Urothelium cell line (cell line): ENCODE measurements around the gene SLC34A1.
"Not testable (repeated sequence)": the region's sequence is repeated elsewhere in the genome, so short reads cannot be mapped to it uniquely, and the experiment has no call there.

Experiments
- DNase-seq: peaks from one replicate; pipeline ENCODE4 v3.0.0; 2011; ENCODE audit warnings: low spot score, mixed read lengths
- FAIRE-seq: peaks from 2 replicates; lab custom pipeline; 2011; peaks lifted over from hg19 to GRCh38; lab: Jason Lieb, UNC

SLC34A1 gene

DNA sequence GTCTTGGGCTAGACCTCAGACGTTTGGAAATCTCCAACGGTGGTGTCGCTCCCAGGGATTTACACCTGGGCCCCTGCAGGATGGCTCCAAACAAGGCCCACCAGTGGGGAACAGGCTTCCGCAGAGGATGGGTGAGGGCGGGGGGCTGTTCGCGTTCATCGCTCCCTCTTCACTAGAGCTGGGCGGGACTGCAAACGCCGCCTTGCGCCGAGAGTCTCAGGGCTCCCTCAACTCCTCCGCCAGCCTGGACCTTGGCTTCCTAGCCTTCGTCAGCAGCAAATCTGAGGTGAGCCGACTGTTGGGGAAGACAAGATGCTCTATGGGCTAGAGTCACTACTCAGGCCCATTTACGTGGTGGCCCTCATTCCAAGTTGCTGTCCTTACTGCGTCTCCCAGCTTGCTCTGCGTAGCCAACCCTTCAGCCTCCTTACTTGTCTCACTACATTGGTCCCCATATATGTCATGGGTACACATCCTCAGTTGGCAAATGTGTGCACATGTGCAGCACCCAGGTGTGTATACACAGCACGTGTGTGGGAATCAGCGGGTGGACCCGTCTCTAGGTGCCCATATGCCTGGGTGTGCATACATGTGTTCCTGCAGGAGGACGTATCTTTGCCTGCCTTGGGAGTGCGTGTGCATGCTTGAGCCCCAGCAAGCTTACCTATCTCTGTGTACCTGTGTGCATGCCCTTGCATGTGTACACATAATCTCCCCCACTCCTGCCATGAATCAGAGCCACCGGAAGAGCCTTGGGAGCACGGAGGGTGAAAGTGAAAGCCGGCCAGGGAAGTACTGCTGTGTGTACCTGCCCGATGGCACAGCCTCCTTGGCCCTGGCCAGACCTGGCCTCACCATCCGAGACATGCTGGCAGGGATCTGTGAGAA lies 16.0 kb upstream of the SLC34A1 start:
- FAIRE-seq = no peak
- no peak for DNase-seq

DNA sequence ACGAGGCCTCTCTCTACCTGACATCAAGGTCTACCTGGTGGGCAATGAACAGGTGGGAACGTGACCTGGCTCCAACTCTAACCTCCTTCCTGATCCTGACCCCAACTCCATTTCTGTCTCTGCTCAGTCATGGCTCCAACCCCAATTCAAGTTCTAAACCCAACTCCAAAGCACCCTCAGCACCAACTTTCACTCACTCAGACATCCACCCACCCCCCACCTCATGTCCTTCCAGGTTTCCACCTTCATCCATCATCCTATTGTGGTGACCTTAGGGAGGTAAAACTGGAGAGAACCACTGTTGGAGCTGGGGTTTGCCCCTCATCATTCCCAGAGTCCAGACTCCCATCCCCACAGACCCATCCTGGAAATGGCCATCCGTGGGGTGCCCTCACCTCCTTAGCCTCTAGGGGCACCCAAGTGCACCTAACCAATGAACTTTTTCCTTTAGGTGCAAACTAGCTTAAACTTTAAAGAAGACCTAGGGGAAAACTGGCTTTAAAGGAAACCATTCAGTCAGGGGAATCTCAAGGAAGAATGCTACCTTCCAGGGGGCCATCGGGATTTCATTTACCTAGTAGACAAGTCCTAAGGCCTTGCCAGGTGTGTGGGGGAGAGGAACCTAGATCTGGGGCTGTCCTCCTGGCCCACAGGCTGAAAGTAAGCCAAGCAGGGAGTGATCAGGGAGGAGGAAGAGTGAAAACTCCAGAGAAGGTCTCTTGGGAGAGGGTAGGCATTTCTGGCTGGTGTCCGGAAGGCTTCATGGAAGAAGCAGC lies 15.2 kb upstream of the SLC34A1 start:
- peak; percentile 49 for DNase-seq
- no peak for FAIRE-seq

GRCh38 chr5:177369645-177370440 lies 14.4 kb upstream of the SLC34A1 start:
- FAIRE-seq (no peak), DNase-seq (no peak)

GRCh38 chr5:177370488-177371119 lies 13.6 kb upstream of the SLC34A1 start:
- no peak for DNase-seq

GRCh38 chr5:177371120-177372033 lies 12.9 kb upstream of the SLC34A1 start:
- no peak for DNase-seq
- no peak for FAIRE-seq

More at GRCh38 chr5:177370488-177371119, 13.6 kb upstream of the SLC34A1 start:
- FAIRE-seq = no peak

DNA sequence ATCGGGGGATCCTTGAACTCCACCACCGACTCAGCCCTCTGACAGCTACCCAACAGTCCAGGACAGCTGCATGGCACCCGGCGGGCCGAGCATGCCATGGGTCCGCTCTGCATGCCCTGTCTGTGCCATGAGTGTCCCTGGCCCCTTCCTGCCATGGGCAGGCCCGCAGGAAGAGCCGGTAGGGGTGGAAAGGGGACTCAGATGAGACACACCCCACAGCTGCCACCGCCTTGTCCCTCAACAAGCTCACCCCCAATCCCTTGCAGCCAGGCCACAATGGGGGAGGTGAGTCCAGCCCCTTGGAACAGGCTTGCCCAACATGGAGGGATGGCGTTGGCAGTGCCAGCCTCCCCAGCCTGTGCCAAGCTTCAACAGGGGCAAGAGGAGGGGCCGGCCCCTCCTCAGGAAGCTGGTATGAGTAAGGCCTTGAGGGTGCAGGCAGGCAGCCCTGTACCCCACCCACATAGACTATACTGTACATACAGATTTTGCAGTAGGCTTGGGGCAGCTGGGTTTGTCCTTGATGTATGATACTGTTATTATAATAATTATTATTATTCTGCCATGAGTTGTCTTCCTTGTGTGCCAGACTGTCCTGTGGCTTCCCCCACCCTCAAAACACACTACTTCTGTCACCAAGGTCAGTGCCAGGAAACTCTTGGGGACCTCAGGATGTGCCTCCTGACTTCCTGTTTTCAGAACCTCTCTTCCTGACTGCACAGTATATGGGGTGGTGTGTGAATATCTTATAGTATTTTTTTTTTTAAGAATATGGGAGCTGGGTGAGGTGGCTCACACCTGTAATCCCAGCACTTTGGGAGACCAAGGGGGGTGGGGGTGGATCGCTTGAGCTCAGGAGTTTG lies 12.0 kb upstream of the SLC34A1 start:
- FAIRE-seq (no peak), DNase-seq (no peak)

DNA sequence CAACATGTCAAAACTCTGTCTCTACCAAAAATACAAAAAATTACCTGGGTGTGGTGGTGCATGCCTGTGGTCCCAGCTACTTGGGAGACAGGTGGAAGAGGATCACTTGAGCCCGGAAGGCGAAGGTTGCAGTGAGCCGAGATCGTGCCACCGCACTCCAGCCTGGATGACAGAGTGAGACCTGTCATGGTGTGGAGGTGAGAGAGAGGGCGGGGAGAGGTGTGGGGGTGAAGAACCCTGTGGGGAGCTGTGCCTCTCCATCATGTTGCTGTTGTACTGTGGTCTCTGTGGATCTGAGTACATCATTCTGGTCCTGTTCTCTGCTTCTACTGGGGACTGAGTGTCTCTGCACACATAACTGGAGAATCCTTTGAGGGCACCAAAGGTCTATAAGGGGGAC lies 11.3 kb upstream of the SLC34A1 start:
- FAIRE-seq = no peak
- DNase-seq = no peak

DNA sequence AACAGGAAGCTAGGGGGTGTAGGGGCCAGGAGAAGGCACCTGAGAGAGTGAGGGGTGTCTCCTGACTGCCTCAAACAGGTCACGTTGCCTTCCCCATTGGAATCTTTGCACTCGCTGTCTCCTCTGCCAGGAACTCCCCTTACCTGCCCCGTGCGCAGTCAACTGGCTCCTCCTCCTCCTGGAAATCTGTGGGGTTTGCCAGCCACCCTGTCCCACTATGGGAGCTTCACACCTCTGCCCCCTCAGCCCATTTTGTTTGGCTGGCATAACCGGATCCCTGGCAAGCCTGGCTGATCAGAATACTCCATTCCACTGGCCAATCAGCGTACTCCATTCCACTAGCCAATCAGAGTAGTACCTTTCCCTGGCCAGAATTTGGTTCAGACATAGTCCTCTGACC lies 10.4 kb upstream of the SLC34A1 start:
- no peak for DNase-seq
- FAIRE-seq = no peak

DNA sequence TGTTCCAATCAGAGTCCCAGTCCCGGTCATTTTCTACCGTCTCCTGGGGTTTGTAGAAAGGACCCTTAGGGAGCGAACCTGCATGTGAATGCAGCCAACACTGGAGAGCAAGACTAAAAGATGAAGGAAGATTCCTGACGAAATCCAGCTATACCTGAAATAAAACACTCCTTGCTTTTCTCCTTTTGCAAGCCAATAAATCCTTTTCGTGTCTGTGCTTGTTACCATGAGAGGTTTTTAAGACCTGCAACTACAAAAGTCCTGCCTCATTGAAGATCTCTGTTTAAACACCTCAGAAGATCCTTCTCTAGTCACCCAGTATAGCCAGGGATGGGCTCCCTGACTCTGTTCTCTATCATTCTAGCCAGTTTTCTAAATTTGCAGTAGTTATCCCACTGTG lies 10.0 kb upstream of the SLC34A1 start:
- no peak for FAIRE-seq
- DNase-seq = no peak

DNA sequence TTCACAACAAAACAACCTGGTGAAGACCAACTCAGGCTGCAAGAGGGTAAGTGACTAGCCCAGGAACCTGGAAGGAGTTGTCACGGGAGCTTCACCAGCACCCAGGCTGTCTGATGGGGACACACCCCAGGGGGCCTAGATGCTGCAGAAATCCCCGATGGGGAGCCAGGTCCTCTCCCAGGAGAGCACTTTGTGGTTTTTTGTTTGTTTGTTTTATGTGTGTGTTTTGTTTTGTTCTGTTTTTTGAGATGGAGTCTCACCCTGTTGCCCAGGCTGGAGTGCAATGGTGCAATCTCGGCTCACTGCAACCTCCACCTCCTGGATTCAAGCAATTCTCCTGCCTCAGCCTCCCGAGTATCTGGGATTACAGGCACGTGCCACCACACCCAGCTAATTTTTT lies 8.7 kb upstream of the SLC34A1 start:
- not testable (repeated sequence) for DNase-seq, FAIRE-seq

DNA sequence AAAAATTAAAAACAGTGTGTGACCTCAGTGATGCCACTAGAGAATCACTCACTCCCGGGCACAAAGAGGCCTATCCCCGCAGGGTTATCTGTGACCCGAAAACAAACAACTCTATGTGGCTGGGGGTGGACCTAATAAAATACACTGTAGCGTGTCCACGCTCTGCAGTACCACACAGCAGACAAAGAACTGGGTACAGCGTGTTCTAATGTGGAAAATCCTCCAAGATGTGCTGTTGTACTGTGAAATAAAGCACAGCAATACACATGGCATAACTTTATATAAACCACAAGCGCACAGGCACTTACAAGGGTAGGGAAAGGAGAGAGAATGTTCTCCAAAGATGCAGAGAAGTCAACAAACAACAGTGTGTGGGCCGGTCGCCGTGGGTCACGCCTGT lies 8.1 kb upstream of the SLC34A1 start:
- FAIRE-seq (no peak), DNase-seq (no peak)

DNA sequence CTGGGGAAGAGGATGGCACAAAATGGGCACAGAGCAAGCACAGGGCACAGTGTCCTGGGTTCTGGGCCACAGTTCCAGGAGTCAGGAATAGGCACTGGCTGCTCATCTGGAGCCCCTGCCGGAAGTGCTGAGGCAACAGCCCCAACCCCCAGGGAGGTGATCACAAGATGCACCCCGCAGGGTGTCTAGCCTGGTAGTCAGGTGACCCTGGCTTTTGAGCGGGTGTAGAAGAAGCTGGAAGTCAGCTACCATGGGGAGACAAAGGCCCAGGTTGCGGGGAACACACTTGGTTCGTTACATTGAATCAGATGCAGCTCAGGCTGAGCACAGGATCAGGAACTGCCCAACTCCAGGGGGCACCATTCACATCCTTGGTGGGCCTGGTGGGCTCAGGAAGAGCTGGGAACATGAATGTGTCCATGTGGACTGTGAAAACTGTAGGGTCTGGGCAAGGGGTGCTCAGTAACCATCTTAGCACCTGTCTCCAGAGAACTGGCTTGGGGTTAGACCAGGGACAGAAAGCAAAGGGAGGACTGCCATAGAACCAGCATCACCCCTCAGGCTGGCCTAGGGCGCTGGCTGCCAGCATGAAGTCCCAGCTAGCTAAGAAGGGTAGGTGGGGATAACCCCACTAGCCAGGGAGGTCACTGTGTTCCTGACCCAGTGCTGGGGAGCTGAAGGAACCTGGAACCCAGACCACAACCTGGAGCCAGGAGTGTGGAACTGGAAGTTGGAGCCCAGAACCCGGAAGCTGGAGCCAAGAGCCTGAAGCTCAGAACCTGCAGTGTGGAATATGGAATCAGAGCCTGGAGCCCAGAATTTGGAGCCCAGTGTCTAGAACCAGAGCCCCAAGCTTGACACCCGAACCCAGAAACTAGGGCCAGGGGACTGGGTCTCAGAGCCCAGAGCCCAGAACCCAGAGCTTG lies 6.1 kb upstream of the SLC34A1 start:
- DNase-seq = no peak
- FAIRE-seq = no peak

- DNase-seq (peak; percentile 60), FAIRE-seq (peak; percentile 53)
Observed at GRCh38 chr5:177378884-177379883, 5.0 kb upstream of the SLC34A1 start.

DNA sequence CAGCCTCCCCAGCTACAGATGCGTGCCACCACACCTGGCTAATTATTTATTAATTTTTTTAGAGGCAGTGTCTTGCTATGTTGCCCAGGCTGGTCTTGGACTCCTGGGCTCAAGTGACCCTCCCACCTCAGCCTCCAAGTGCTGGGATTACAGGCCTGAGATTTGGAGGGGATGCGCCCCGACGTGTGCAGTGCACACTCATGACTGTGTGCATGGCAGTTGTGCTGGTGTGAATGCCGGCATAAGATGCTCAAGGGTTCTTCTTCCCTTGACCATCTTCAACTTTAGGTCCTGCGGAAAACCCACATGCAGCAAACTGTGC lies 3.5 kb upstream of the SLC34A1 start:
- FAIRE-seq (no peak), DNase-seq (no peak)

DNA sequence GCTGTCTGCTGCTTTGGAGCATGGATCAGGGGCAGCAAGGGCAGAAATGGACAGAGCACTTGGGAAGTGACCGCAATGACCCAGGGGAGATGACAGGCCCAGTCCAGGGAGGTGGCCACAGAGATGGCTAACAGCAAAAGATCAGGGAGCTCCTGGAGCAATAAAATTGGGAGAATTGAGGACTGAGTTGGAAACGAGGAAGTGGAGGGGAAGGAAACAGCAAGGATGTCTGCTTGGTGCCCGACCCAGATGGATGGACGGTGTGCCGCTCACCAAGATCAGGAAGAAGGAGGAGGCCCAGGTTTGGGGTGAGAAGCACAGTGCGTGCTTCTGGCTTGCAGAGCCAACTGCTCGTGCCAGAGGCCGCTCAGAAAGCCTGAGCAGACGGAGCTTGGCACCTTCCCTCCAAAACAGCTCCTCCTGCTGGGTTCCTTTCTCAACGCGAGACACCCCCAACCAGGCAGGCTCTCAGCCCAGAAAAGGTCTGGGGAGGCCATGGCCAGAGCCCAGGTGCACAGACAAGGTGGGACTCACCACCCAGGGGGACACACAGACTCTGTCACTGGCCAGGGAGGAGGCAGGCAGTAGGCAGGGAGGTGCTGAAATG lies 1.7 kb upstream of the SLC34A1 start:
- no peak for FAIRE-seq
- no peak for DNase-seq

DNA sequence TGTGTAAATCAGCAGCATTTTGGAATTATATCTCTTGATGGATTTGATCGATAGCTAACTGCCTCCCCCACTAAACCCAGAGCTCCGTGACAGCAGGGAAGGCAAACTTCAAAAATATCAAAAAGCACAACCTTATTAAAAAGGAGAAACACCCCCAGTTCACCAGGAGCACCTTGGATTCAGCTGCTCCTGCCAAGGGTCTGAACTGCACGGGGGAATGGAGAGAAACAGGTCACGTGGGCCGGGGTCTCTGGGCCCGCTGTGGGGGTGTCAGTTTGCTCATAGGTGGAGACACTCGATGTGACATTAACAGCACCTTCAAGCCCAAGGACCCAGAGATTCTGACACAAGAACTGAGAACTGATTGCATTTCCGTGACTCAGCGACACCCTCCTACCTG lies 1.1 kb upstream of the SLC34A1 start:
- no peak for DNase-seq
- FAIRE-seq = no peak
